SU-DHL-6 (cell line): ENCODE measurements around the gene CRIM1.

Experiments
- H2AFZ ChIP-seq: fragments of 200-600 bp; sonication (generic); 2 replicates; pipeline ENCODE4 v1.6.1; 2014; ENCODE audit warnings: low read depth, mild to moderate bottlenecking, moderate library complexity, mixed read lengths, antibody characterized with exemption, low read length; ENCODE audit not compliant: severe bottlenecking
- H3F3A ChIP-seq: fragments of 200-600 bp; shearing (Covaris generic); 2 replicates; pipeline ENCODE4 v1.6.0; 2016; ENCODE audit warnings: antibody characterized with exemption, mild to moderate bottlenecking; ENCODE audit not compliant: insufficient read depth
- H3K27ac ChIP-seq: fragments of 200-600 bp; sonication (generic); 2 replicates; pipeline ENCODE4 v1.5.1; 2016; ENCODE audit warnings: low read depth, mild to moderate bottlenecking, low read length, moderate library complexity, mixed read lengths
- H3K27me3 ChIP-seq: fragments of 200-600 bp; sonication (generic), shearing (Covaris generic); 2 replicates; pipeline ENCODE4 v1.6.0; 2014; ENCODE audit warnings: mild to moderate bottlenecking, low read length
- H3K36me3 ChIP-seq: fragments of 200-600 bp; sonication (generic); 2 replicates; pipeline ENCODE4 v1.6.1; 2014; ENCODE audit warnings: mild to moderate bottlenecking, low read length, mixed read lengths
- H3K4me2 ChIP-seq: fragments of 300-600, 200-600 bp; shearing (Covaris generic), sonication (generic); 2 replicates; pipeline ENCODE4 v1.6.0; 2014; ENCODE audit warnings: low read length, low read depth, mild to moderate bottlenecking; ENCODE audit not compliant: poor library complexity, severe bottlenecking
- H3K4me3 ChIP-seq: fragments of 200-600 bp; sonication (generic); 2 replicates; pipeline ENCODE4 v1.5.1; 2014; ENCODE audit warnings: antibody characterized with exemption, low read length, mild to moderate bottlenecking, mixed read lengths; ENCODE audit not compliant: insufficient read depth, poor library complexity, severe bottlenecking
- H3K79me2 ChIP-seq: fragments of 200-600 bp; sonication (generic); 2 replicates; pipeline ENCODE4 v1.6.1; 2014; ENCODE audit warnings: mild to moderate bottlenecking, low read length, moderate library complexity; ENCODE audit not compliant: insufficient read depth
- H3K9ac ChIP-seq: fragments of 200-600 bp; sonication (generic); 2 replicates; pipeline ENCODE4 v1.7.0; 2014; ENCODE audit warnings: mild to moderate bottlenecking, low read length
- H3K9me2 ChIP-seq: fragments of 200-600 bp; sonication (generic); replicated peaks from 2 replicates; pipeline ENCODE4 v1.6.1; 2014; ENCODE audit warnings: low read length; ENCODE audit not compliant: insufficient read depth
- H3K9me3 ChIP-seq: fragments of 200-600 bp; sonication (generic); 2 replicates; pipeline ENCODE4 v1.6.1; 2014; ENCODE audit warnings: low read length, mixed read lengths; ENCODE audit not compliant: insufficient read depth
- H4K20me1 ChIP-seq: fragments of 200-600 bp; sonication (generic); 2 replicates; pipeline ENCODE4 v1.6.1; 2014; ENCODE audit warnings: low read depth, mild to moderate bottlenecking, antibody characterized with exemption, low read length, moderate library complexity, mixed read lengths
- CTCF ChIP-seq: fragments of 200-600 bp; sonication (generic); IDR thresholded peaks from one replicate; pipeline ENCODE4 v1.5.1; 2017; ENCODE audit warnings: antibody characterized with exemption, mild to moderate bottlenecking, low read length, moderate library complexity; ENCODE audit not compliant: insufficient read depth, poor library complexity, severe bottlenecking
- EZH2phosphoT487 ChIP-seq: fragments of 200-600 bp; sonication (generic), shearing (Covaris generic); conservative IDR thresholded peaks from 2 replicates; pipeline ENCODE4 v1.6.1; 2018; ENCODE audit warnings: mild to moderate bottlenecking, antibody characterized with exemption, low read length, moderate library complexity, mixed read lengths

Gene CRIM1

GRCh38 chr2:36566887-36567286 is 211.3 kb downstream of the CRIM1 start:
- H3K27ac ChIP-seq: no peak overlapping the region
- no peak overlapping the region for H3K4me2 ChIP-seq
- no peaks in the 10 kb centered on the region for H3K9me2 ChIP-seq
- no peaks in the 10 kb centered on the region for H3K36me3 ChIP-seq
- TF ChIP-seq EZH2phosphoT487 (no peak), CTCF (no peak)
- H3K9me3 ChIP-seq: no peaks in the 10 kb centered on the region
- no peak overlapping the region for H3K4me3 ChIP-seq
- no peaks in the 10 kb centered on the region for H3K27me3 ChIP-seq
- H3K79me2 ChIP-seq: no peaks in the 10 kb centered on the region
- H2AFZ ChIP-seq: no peak overlapping the region
- no peak overlapping the region for H3K9ac ChIP-seq
- no peaks in the 10 kb centered on the region for H4K20me1 ChIP-seq
- no peaks in the 10 kb centered on the region for H3F3A ChIP-seq

GRCh38 chr2:36567711-36568408 is 212.3 kb downstream of the CRIM1 start:
- no peaks in the 10 kb centered on the region for H3K36me3 ChIP-seq
- no peaks in the 10 kb centered on the region for H3K79me2 ChIP-seq
- TF ChIP-seq EZH2phosphoT487 (no peak), CTCF (no peak)
- H3F3A ChIP-seq: no peaks in the 10 kb centered on the region
- no peaks in the 10 kb centered on the region for H3K27me3 ChIP-seq
- H3K9me2 ChIP-seq: no peaks in the 10 kb centered on the region
- H3K27ac ChIP-seq: no peak overlapping the region
- H2AFZ ChIP-seq: no peak overlapping the region
- no peak overlapping the region for H3K4me2 ChIP-seq
- H3K9ac ChIP-seq: no peak overlapping the region
- H3K9me3 ChIP-seq: no peaks in the 10 kb centered on the region
- H4K20me1 ChIP-seq: no peaks in the 10 kb centered on the region
- no peak overlapping the region for H3K4me3 ChIP-seq

GRCh38 chr2:36568516-36569246 is 213.1 kb downstream of the CRIM1 start:
- Histone ChIP-seq H3K9ac (no peak overlapping the region), H3K9me3 (no peaks in the 10 kb centered on the region), H3K4me3 (no peak overlapping the region), H2AFZ (no peak overlapping the region), H4K20me1 (no peaks in the 10 kb centered on the region), H3K36me3 (no peaks in the 10 kb centered on the region), H3K27ac (no peak overlapping the region), H3K79me2 (no peaks in the 10 kb centered on the region), H3K4me2 (no peak overlapping the region), H3K27me3 (no peaks in the 10 kb centered on the region), H3K9me2 (no peaks in the 10 kb centered on the region), H3F3A (no peaks in the 10 kb centered on the region)
- no peak for TF ChIP-seq CTCF
- TF ChIP-seq EZH2phosphoT487: no peak
